IgD-negative memory B cell (primary cell): ENCODE results near the gene ADD1. TPM values are rescaled to one million over a fixed set of nuclear protein-coding genes. Genes with fewer than 3 reads are reported as not detected.

Source experiments
- H3K27ac Mint-ChIP-seq, 3 donors: one replicate each; pipeline ENCODE4 v1.8.0; 2020 to 2022; ENCODE audit warnings: mild to moderate bottlenecking in 3 of 3, mixed read lengths in 3 of 3, moderate library complexity in 1 of 3
- H3K27me3 Mint-ChIP-seq: one replicate; pipeline ENCODE4 v1.8.0; 2021; ENCODE audit warnings: mixed read lengths
- H3K36me3 Mint-ChIP-seq: one replicate; pipeline ENCODE4 v1.8.0; 2020; ENCODE audit warnings: mild to moderate bottlenecking, mixed read lengths
- H3K4me1 Mint-ChIP-seq, 3 donors: one replicate each; pipeline ENCODE4 v1.8.0; 2020 to 2022; ENCODE audit warnings: mixed read lengths in 3 of 3, mild to moderate bottlenecking in 1 of 3
- H3K4me3 Mint-ChIP-seq, 4 donors: one replicate each; pipeline ENCODE4 v1.8.0; 2020 to 2022; ENCODE audit warnings: mild to moderate bottlenecking in 4 of 4, mixed read lengths in 4 of 4, moderate library complexity in 3 of 4
- H3K9me3 Mint-ChIP-seq, 3 donors: one replicate each; pipeline ENCODE4 v1.8.0; 2020 to 2021; ENCODE audit warnings: mixed read lengths in 3 of 3, mild to moderate bottlenecking in 1 of 3
- polyA plus RNA-seq: library from polyadenylated mRNA; unstranded; fragments of 300-500 nt; fragmentation: Illumina TruSeq; gene quantifications from one replicate; pipeline ENCODE4 v1.2.3, GENCODE V29; 2021

Gene ADD1
- polyA plus RNA-seq, 1 donor from 2014 or later, result 300 TPM

GRCh38 chr4:2881431-2881830 is 37.8 kb downstream of the ADD1 start:
- H3K9me3 Mint-ChIP-seq, result no peaks in the 10 kb centered on the region
- H3K36me3 Mint-ChIP-seq, result peaks cover 5% of the 10 kb centered on the region
- peaks cover 13 to 14% (median 14%) of the 10 kb centered on the region in 3 donors for H3K4me1 Mint-ChIP-seq
- H3K4me3 Mint-ChIP-seq, result no peak overlapping the region
- no peak overlapping the region for H3K27ac Mint-ChIP-seq
- H3K27me3 Mint-ChIP-seq, result no peaks in the 10 kb centered on the region

GRCh38 chr4:2882341-2882740 is 38.7 kb downstream of the ADD1 start:
- Mint-ChIP-seq H3K27ac (no peak overlapping the region), H3K9me3 (no peaks in the 10 kb centered on the region), H3K4me1 (peaks cover 8 to 12% (median 10%) of the 10 kb centered on the region in 3 donors), H3K36me3 (peaks cover 5% of the 10 kb centered on the region), H3K4me3 (no peak overlapping the region), H3K27me3 (no peaks in the 10 kb centered on the region)

- H3K27me3 Mint-ChIP-seq, result no peaks in the 10 kb centered on the region
- peak overlapping the region in 1 of 4 donors; percentile 34 for H3K4me3 Mint-ChIP-seq
- peaks cover 4% of the 10 kb centered on the region for H3K36me3 Mint-ChIP-seq
- no peaks in the 10 kb centered on the region for H3K9me3 Mint-ChIP-seq
- H3K4me1 Mint-ChIP-seq, result peaks cover 0 to 5% (median 4%) of the 10 kb centered on the region in 3 donors
- H3K27ac Mint-ChIP-seq, result peak overlapping the region in 1 of 3 donors; percentile 50
These were observed 42.5 kb downstream of the ADD1 start for GRCh38 chr4:2886161-2886560.

- Mint-ChIP-seq H3K36me3 (peaks cover 4% of the 10 kb centered on the region), H3K9me3 (no peaks in the 10 kb centered on the region), H3K27me3 (no peaks in the 10 kb centered on the region), H3K4me3 (peak overlapping the region in 1 of 4 donors; percentile 34), H3K4me1 (peaks cover 0 to 8% (median 4%) of the 10 kb centered on the region in 3 donors), H3K27ac (no peak overlapping the region)
These were observed 43.0 kb downstream of the ADD1 start for GRCh38 chr4:2886622-2887021.

GRCh38 chr4:2887343-2887742 is 43.7 kb downstream of the ADD1 start:
- Mint-ChIP-seq H3K27ac (no peak overlapping the region), H3K9me3 (no peaks in the 10 kb centered on the region), H3K4me1 (peaks cover 0 to 9% (median 5%) of the 10 kb centered on the region in 3 donors), H3K36me3 (peaks cover 4% of the 10 kb centered on the region), H3K27me3 (no peaks in the 10 kb centered on the region), H3K4me3 (peak overlapping the region in 1 of 4 donors; percentile 47)

GRCh38 chr4:2888886-2889285 is 45.2 kb downstream of the ADD1 start:
- peak overlapping the region in 1 of 3 donors; percentile 81 for H3K27ac Mint-ChIP-seq
- peaks cover 4% of the 10 kb centered on the region for H3K36me3 Mint-ChIP-seq
- H3K4me1 Mint-ChIP-seq, result peaks cover 0 to 9% (median 4%) of the 10 kb centered on the region in 3 donors

GRCh38 chr4:2891294-2891693 is 47.6 kb downstream of the ADD1 start:
- Mint-ChIP-seq H3K9me3 (no peaks in the 10 kb centered on the region), H3K27me3 (no peaks in the 10 kb centered on the region), H3K36me3 (peaks cover 2% of the 10 kb centered on the region), H3K4me1 (peaks cover 0 to 9% (median 5%) of the 10 kb centered on the region in 3 donors), H3K4me3 (no peak overlapping the region), H3K27ac (peak overlapping the region in 2 of 3 donors; percentile 33 to 65)

More at GRCh38 chr4:2888886-2889285, 45.2 kb downstream of the ADD1 start:
- Mint-ChIP-seq H3K4me3 (no peak overlapping the region), H3K9me3 (no peaks in the 10 kb centered on the region), H3K27me3 (no peaks in the 10 kb centered on the region)

- H3K4me1 Mint-ChIP-seq, result peaks cover 2 to 7% (median 4%) of the 10 kb centered on the region in 3 donors
- H3K9me3 Mint-ChIP-seq, result no peaks in the 10 kb centered on the region
- H3K27ac Mint-ChIP-seq, result no peak overlapping the region
- no peaks in the 10 kb centered on the region for H3K27me3 Mint-ChIP-seq
- H3K36me3 Mint-ChIP-seq, result peaks cover 4% of the 10 kb centered on the region
- H3K4me3 Mint-ChIP-seq, result no peak overlapping the region
These were observed 50.1 kb downstream of the ADD1 start for GRCh38 chr4:2893772-2894171.

GRCh38 chr4:2898001-2898400 is 54.4 kb downstream of the ADD1 start:
- Mint-ChIP-seq H3K9me3 (no peaks in the 10 kb centered on the region), H3K4me3 (no peak overlapping the region), H3K36me3 (peaks cover 8% of the 10 kb centered on the region), H3K27me3 (no peaks in the 10 kb centered on the region), H3K27ac (peak overlapping the region in 1 of 3 donors; percentile 80), H3K4me1 (peaks cover 0 to 4% (median 2%) of the 10 kb centered on the region in 3 donors)

- H3K4me1 Mint-ChIP-seq, result peaks cover 0 to 4% (median 2%) of the 10 kb centered on the region in 3 donors
- H3K36me3 Mint-ChIP-seq, result peaks cover 6% of the 10 kb centered on the region
- no peak overlapping the region for H3K4me3 Mint-ChIP-seq
- H3K27ac Mint-ChIP-seq, result peak overlapping the region in 2 of 3 donors; percentile 62 to 83
- no peaks in the 10 kb centered on the region for H3K27me3 Mint-ChIP-seq
- no peaks in the 10 kb centered on the region for H3K9me3 Mint-ChIP-seq
These were observed 57.1 kb downstream of the ADD1 start for GRCh38 chr4:2900741-2901140.

GRCh38 chr4:2901186-2901585 is 57.5 kb downstream of the ADD1 start:
- Mint-ChIP-seq H3K36me3 (peaks cover 7% of the 10 kb centered on the region), H3K4me1 (peaks cover under 1 to 6% (median 3%) of the 10 kb centered on the region in 3 donors), H3K27ac (peak overlapping the region in 1 of 3 donors; percentile 83), H3K4me3 (no peak overlapping the region), H3K27me3 (no peaks in the 10 kb centered on the region), H3K9me3 (no peaks in the 10 kb centered on the region)

- no peak overlapping the region for H3K4me3 Mint-ChIP-seq
- H3K36me3 Mint-ChIP-seq, result peaks cover 8% of the 10 kb centered on the region
- peaks cover 3 to 7% (median 5%) of the 10 kb centered on the region in 3 donors for H3K4me1 Mint-ChIP-seq
- H3K9me3 Mint-ChIP-seq, result no peaks in the 10 kb centered on the region
- peak overlapping the region in 1 of 3 donors; percentile 39 for H3K27ac Mint-ChIP-seq
- no peaks in the 10 kb centered on the region for H3K27me3 Mint-ChIP-seq
These were observed 58.5 kb downstream of the ADD1 start for GRCh38 chr4:2902126-2902525.

- Mint-ChIP-seq H3K36me3 (peaks cover 7% of the 10 kb centered on the region), H3K27ac (peak overlapping the region; percentile 26 to 53 (median 43)), H3K4me3 (peak overlapping the region in 1 of 4 donors; percentile 8), H3K9me3 (no peaks in the 10 kb centered on the region), H3K4me1 (peaks cover 8 to 9% (median 9%) of the 10 kb centered on the region in 3 donors), H3K27me3 (no peaks in the 10 kb centered on the region)
These were observed 61.9 kb downstream of the ADD1 start for GRCh38 chr4:2905544-2905943.

- Mint-ChIP-seq H3K4me3 (no peak overlapping the region), H3K36me3 (peaks cover 5% of the 10 kb centered on the region), H3K9me3 (no peaks in the 10 kb centered on the region), H3K4me1 (peaks cover 8 to 12% (median 9%) of the 10 kb centered on the region in 3 donors), H3K27me3 (no peaks in the 10 kb centered on the region), H3K27ac (peak overlapping the region; percentile 26 to 86 (median 34))
These were observed 62.6 kb downstream of the ADD1 start for GRCh38 chr4:2906218-2906617.

- Mint-ChIP-seq H3K4me3 (no peak overlapping the region), H3K27ac (no peak overlapping the region), H3K4me1 (peaks cover 8 to 12% (median 9%) of the 10 kb centered on the region in 3 donors), H3K36me3 (peaks cover 5% of the 10 kb centered on the region), H3K27me3 (no peaks in the 10 kb centered on the region), H3K9me3 (no peaks in the 10 kb centered on the region)
These were observed 63.6 kb downstream of the ADD1 start for GRCh38 chr4:2907226-2907625.

GRCh38 chr4:2907706-2908293 is 64.2 kb downstream of the ADD1 start:
- no peaks in the 10 kb centered on the region for H3K27me3 Mint-ChIP-seq
- H3K9me3 Mint-ChIP-seq, result no peaks in the 10 kb centered on the region
- H3K4me1 Mint-ChIP-seq, result peaks cover 8 to 12% (median 9%) of the 10 kb centered on the region in 3 donors
- peaks cover 5% of the 10 kb centered on the region for H3K36me3 Mint-ChIP-seq
- H3K4me3 Mint-ChIP-seq, result no peak overlapping the region
- H3K27ac Mint-ChIP-seq, result no peak overlapping the region
